Activated T-helper 17 cell treated with anti-CD3 and anti-CD28 coated beads, Interleukin-2, amount 50 U/mL, for 72 hours (primary cell): ENCODE results near the gene MFSD11. TPM values are rescaled to one million over a fixed set of nuclear protein-coding genes. Genes with fewer than 3 reads are reported as not detected.
"Not testable (repeated sequence)": the region's sequence is repeated elsewhere in the genome, so short reads cannot be mapped to it uniquely, and the experiment has no call there.

ENCODE experiments used
- ATAC-seq: fragments of 150-1000 bp; cut with Tn5 transposase; replicated peaks from 2 replicates; pipeline ENCODE4 v1.10.0; 2021; ENCODE audit warnings: mild to moderate bottlenecking, moderate library complexity
- H3K27ac Mint-ChIP-seq: one replicate; pipeline ENCODE4 v1.8.0; 2022; ENCODE audit warnings: mixed read lengths
- H3K27me3 Mint-ChIP-seq: one replicate; pipeline ENCODE4 v1.8.0; 2022; ENCODE audit warnings: mixed read lengths
- H3K36me3 Mint-ChIP-seq: one replicate; pipeline ENCODE4 v1.8.0; 2022; ENCODE audit warnings: low read depth, mild to moderate bottlenecking, mixed read lengths
- H3K4me1 Mint-ChIP-seq: one replicate; pipeline ENCODE4 v1.8.0; 2022; ENCODE audit warnings: mixed read lengths
- H3K4me3 Mint-ChIP-seq: one replicate; pipeline ENCODE4 v1.8.0; 2022; ENCODE audit warnings: mild to moderate bottlenecking, mixed read lengths
- H3K9me3 Mint-ChIP-seq: one replicate; pipeline ENCODE4 v1.8.0; 2022; ENCODE audit warnings: mixed read lengths
- total RNA-seq, 2 donors: library from RNA; stranded (reverse); gene quantifications; one replicate each; pipeline ENCODE4 v1.2.3, GENCODE V29; 2022

MFSD11 gene
- total RNA-seq, 2 donors from 2014 or later = 20.9 to 28.6 TPM

DNA sequence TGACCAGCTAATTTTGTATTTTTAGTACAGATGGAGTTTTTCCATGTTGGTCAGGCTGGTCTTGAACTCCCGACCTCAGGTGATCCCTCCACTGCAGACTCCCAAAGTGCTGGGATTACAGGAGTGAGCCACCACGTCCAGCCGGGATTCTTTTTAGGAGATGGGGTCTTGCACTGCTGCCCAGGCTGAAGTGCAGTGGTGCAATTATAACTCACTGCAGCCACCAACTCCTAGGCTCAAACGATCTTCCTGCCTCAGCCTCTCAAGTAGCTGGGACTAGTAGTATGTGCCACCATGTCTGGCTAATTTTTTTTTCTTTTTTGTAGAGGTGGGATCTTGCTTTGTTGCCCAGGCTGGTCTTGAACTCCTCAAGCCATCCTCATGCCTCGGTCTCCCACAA is 73.9 kb downstream of the MFSD11 start:
- Mint-ChIP-seq H3K27me3 (no peaks in the 10 kb centered on the region), H3K4me1 (peaks cover 6% of the 10 kb centered on the region), H3K27ac (no peak overlapping the region), H3K9me3 (no peaks in the 10 kb centered on the region), H3K36me3 (no peaks in the 10 kb centered on the region), H3K4me3 (no peak overlapping the region)
- ATAC-seq = no peak

GRCh38 chr17:76812263-76812662 is 74.3 kb downstream of the MFSD11 start:
- Mint-ChIP-seq H3K9me3 (no peaks in the 10 kb centered on the region), H3K4me3 (no peak overlapping the region), H3K27me3 (no peaks in the 10 kb centered on the region), H3K4me1 (peaks cover 6% of the 10 kb centered on the region), H3K27ac (no peak overlapping the region), H3K36me3 (no peaks in the 10 kb centered on the region)
- ATAC-seq = no peak

- Mint-ChIP-seq H3K4me1 (peaks cover 6% of the 10 kb centered on the region), H3K4me3 (no peak overlapping the region), H3K27me3 (no peaks in the 10 kb centered on the region), H3K27ac (no peak overlapping the region), H3K36me3 (no peaks in the 10 kb centered on the region), H3K9me3 (no peaks in the 10 kb centered on the region)
- ATAC-seq = no peak
Measured at GRCh38 chr17:76812968-76813367, 75.0 kb downstream of the MFSD11 start.

GRCh38 chr17:76815907-76816589 is 78.1 kb downstream of the MFSD11 start:
- peak; percentile 24 for ATAC-seq
- H3K4me1 Mint-ChIP-seq, H3K4me3 Mint-ChIP-seq, H3K36me3 Mint-ChIP-seq, H3K9me3 Mint-ChIP-seq, H3K27me3 Mint-ChIP-seq: not testable (repeated sequence)
- H3K27ac Mint-ChIP-seq = peak overlapping the region; percentile 56

DNA sequence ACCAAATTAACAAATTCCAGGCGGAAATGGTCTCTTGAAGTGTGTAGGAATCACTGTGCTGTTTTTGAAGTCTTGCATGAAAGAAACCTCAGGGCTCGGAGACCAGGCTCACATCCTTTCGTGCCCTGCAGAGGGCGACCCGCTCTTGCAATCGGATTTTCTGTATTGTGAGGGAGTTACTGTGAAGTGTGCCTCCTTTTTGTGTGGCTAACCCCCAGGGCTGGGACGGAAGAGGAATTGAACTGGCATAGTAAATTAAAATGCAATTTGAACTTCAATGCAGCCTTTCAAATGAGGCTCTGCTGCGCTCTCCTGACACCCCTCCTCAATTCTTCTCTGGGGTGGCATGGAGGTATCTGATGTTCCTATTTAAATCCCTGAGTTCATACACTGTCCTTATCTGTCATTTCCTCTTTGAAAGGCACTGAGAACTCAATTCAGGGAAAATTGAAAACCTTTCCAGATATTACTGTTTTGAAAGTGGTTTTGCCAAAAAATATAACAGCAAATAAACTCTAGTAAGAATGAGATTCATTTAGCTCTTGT is 78.7 kb downstream of the MFSD11 start:
- Mint-ChIP-seq H3K9me3 (no peaks in the 10 kb centered on the region), H3K36me3 (no peaks in the 10 kb centered on the region), H3K4me3 (no peak overlapping the region), H3K4me1 (peaks cover 6% of the 10 kb centered on the region), H3K27ac (peak overlapping the region; percentile 56), H3K27me3 (no peaks in the 10 kb centered on the region)
- peak; percentile 75 for ATAC-seq

DNA sequence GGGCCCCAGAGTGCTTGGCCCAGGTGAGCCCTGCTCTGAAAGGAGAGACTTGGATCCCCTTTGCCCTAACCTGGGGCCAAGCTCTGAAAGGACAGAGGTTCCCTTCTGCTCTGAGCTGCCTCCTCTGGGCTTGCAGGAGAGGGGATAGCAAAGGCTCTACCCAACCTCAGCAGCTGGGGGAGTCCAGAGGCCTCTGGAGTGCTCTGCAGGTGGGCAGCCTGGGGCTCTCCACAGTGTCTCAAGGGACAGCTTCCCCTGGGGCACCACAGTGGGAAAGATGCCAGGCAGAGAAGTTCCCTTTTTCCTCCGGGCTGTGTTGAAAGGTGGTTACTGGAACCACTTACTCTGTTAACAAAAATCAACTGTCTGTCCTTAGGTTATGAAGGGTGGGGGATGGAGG is 82.1 kb downstream of the MFSD11 start:
- Mint-ChIP-seq H3K36me3 (no peaks in the 10 kb centered on the region), H3K9me3 (no peaks in the 10 kb centered on the region), H3K4me3 (no peak overlapping the region), H3K27me3 (peaks cover 5% of the 10 kb centered on the region), H3K27ac (no peak overlapping the region), H3K4me1 (peaks cover 6% of the 10 kb centered on the region)
- no peak for ATAC-seq

- Mint-ChIP-seq H3K27me3 (peaks cover 5% of the 10 kb centered on the region), H3K36me3 (no peaks in the 10 kb centered on the region), H3K4me1 (peaks cover 6% of the 10 kb centered on the region), H3K9me3 (no peaks in the 10 kb centered on the region), H3K4me3 (no peak overlapping the region), H3K27ac (no peak overlapping the region)
- no peak for ATAC-seq
Measured at GRCh38 chr17:76820561-76820960, 82.6 kb downstream of the MFSD11 start.

DNA sequence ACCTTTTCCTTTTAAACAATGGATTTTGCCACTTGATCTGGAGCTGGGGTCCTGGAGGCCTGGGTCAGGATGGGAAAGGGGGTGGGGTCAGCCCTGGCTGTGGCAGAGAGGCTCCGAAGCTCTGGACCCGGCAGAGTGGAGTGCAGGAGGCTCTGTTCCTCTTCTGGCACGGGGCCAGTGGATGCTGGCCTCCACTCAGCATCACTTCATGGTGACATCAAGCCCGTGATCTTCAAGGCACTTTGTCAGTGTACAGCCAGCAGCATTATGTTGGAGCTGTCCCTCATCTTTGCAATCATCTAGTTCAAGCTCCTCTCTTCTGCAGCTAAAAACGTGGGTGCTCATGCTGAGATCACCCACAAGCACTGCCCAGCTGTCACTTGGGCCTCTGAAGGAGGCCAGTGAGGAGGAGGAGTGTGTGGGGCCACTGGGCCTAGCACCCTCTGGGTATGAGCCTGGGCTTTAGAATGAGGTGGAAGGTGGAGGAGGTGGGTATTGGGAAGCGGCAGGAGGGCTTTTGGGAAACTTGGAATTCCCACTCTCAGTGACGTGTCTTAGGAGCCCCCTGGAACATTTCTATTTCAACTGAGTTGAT is 84.4 kb downstream of the MFSD11 start:
- Mint-ChIP-seq H3K4me1 (no peaks in the 10 kb centered on the region), H3K36me3 (no peaks in the 10 kb centered on the region), H3K27ac (no peak overlapping the region), H3K27me3 (peaks cover 5% of the 10 kb centered on the region), H3K4me3 (no peak overlapping the region), H3K9me3 (no peaks in the 10 kb centered on the region)
- no peak for ATAC-seq

GRCh38 chr17:76824093-76824492 is 86.2 kb downstream of the MFSD11 start:
- H3K4me1 Mint-ChIP-seq = no peaks in the 10 kb centered on the region
- H3K27me3 Mint-ChIP-seq = peaks cover 5% of the 10 kb centered on the region
- H3K36me3 Mint-ChIP-seq = no peaks in the 10 kb centered on the region
- no peaks in the 10 kb centered on the region for H3K9me3 Mint-ChIP-seq
- H3K27ac Mint-ChIP-seq = no peak overlapping the region
- H3K4me3 Mint-ChIP-seq = no peak overlapping the region
- ATAC-seq = no peak

- no peak overlapping the region for H3K4me3 Mint-ChIP-seq
- H3K27me3 Mint-ChIP-seq = peaks cover 5% of the 10 kb centered on the region
- ATAC-seq = no peak
- H3K27ac Mint-ChIP-seq = no peak overlapping the region
- no peaks in the 10 kb centered on the region for H3K36me3 Mint-ChIP-seq
- H3K4me1 Mint-ChIP-seq = no peaks in the 10 kb centered on the region
- no peaks in the 10 kb centered on the region for H3K9me3 Mint-ChIP-seq
Measured at GRCh38 chr17:76826330-76827068, 88.6 kb downstream of the MFSD11 start.

GRCh38 chr17:76827736-76828135 is 89.8 kb downstream of the MFSD11 start:
- Mint-ChIP-seq H3K4me1 (no peaks in the 10 kb centered on the region), H3K9me3 (no peaks in the 10 kb centered on the region), H3K27ac (no peak overlapping the region), H3K27me3 (peaks cover 5% of the 10 kb centered on the region), H3K36me3 (no peaks in the 10 kb centered on the region), H3K4me3 (no peak overlapping the region)
- no peak for ATAC-seq

Other genes starting within 250 kb of the MFSD11 start
- 10 to 100 TPM; 33.3 to 56.5 TPM for gene RHBDF2, start 236.7 kb upstream of the MFSD11 start, total RNA-seq
- gene CYGB, start 200.4 kb upstream of the MFSD11 start, total RNA-seq = not detected
- not detected for gene PRCD, start 198.1 kb upstream of the MFSD11 start, total RNA-seq
- gene ST6GALNAC2, start 152.3 kb upstream of the MFSD11 start, total RNA-seq = under 1 TPM in 1 of 2 donors, not detected in 1; 0.29 TPM
- gene ST6GALNAC1, start 94.4 kb upstream of the MFSD11 start, total RNA-seq = 1 to 10 TPM; 1.4 to 2.5 TPM
- gene MXRA7, start 27.2 kb upstream of the MFSD11 start, total RNA-seq = 1 to 10 TPM; 7.3 to 7.4 TPM
- gene JMJD6, start 11.5 kb upstream of the MFSD11 start, total RNA-seq = 100 to 1,000 TPM in 1 of 2 donors, 10 to 100 TPM in 1; 99.1 to 144 TPM
- gene METTL23, start 11.3 kb upstream of the MFSD11 start, total RNA-seq = 10 to 100 TPM; 31.6 to 35.7 TPM
- gene SRSF2, start 788 bp upstream of the MFSD11 start, total RNA-seq = 100 to 1,000 TPM; 254 to 438 TPM
- gene MGAT5B, start 130.3 kb downstream of the MFSD11 start, total RNA-seq = under 1 TPM; 0.16 to 0.39 TPM